Fibroblast of villous mesenchyme (primary cell): ENCODE measurements around the gene PRSS36. TPM values are rescaled to one million over a fixed set of nuclear protein-coding genes. Genes with fewer than 3 reads are reported as not detected.

Source experiments
- DNase-seq: peaks from one replicate; pipeline ENCODE4 v3.0.0-alpha.2; 2010; ENCODE audit warnings: low read depth
- H3K4me3 ChIP-seq: 2 replicates; pipeline ENCODE4 v1.5.1; 2011; ENCODE audit warnings: low read depth, mild to moderate bottlenecking, low read length
- CTCF ChIP-seq: IDR thresholded peaks from 2 replicates; pipeline ENCODE4 v1.5.1; 2012; ENCODE audit warnings: low read depth, mild to moderate bottlenecking, low read length; ENCODE audit not compliant: insufficient read depth
- total RNA-seq: library from RNA; depleted of rRNA; stranded (reverse); fragments of >200 nt; gene quantifications from 2 replicates; pipeline ENCODE4 v1.2.3, GENCODE V29; 2012

The PRSS36 gene
- total RNA-seq, 1 donor, result under 0.01 TPM

DNA sequence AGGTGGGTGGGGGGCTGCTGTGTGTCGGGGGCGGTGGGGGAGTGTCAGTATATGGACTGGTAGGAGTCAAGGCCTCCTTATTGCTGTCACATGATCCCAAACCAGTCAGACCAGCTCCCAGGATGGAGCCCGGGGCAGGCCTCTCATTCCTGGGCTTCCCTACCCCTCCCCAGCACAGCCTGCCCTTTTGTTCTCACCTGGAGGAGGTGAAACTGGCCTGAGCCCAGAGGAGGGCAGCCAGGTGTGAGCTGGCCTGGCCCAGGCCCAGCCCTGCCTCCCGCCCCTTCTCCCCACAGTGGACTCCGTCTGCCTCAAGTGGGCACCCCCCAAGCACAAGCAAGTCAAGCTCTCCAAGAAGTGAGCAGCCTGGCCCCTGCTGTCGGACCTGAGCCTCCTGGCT, 19.0 kb downstream of the PRSS36 start:
- no peak overlapping the region for H3K4me3 ChIP-seq
- TF ChIP-seq CTCF, result no peak
- DNase-seq, result no peak

- no peak for TF ChIP-seq CTCF
- no peak for DNase-seq
- no peak overlapping the region for H3K4me3 ChIP-seq
Measured at GRCh38 chr16:31130336-31130891, 19.5 kb downstream of the PRSS36 start.

DNA sequence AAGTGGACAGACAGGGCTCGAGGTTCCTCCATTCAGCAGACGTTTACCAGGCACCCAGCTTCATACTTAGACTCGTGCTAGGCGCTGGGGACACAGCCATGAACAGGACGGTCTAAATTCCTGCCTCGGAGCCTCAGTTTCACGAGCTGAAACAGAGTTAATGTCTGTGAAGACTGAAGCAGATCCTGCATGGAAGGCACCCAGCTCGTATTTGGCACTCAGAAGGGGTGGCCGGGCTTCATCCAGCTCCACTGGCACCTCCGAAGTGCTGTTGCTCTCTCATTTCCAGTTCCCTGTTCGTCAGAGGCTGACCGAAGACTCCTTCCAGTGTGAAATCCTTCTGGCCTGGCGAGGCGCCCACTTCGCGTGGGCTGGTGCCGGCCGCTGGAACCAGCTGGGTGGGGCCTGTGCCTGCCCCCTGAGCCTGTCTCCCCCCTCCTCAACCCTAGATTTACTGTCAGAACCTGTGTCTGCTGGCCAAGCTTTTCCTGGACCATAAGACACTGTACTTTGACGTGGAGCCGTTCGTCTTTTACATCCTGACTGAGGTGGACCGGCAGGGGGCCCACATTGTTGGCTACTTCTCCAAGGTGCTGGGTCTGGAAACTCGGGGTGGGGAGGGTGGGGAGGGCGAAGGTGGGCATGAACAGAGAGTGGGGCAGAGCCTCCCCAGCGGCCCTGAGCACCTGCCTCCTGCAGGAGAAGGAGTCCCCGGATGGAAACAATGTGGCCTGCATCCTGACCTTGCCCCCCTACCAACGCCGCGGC, 20.1 kb downstream of the PRSS36 start:
- H3K4me3 ChIP-seq, result no peak overlapping the region
- TF ChIP-seq CTCF, result no peak
- no peak for DNase-seq

- TF ChIP-seq CTCF, result no peak
- DNase-seq, result no peak
- H3K4me3 ChIP-seq, result no peak overlapping the region
Measured at GRCh38 chr16:31128711-31129567, 20.9 kb downstream of the PRSS36 start.

GRCh38 chr16:31127182-31127581, 22.7 kb downstream of the PRSS36 start:
- TF ChIP-seq CTCF, result no peak

GRCh38 chr16:31125844-31126243, 24.0 kb downstream of the PRSS36 start:
- H3K4me3 ChIP-seq, result no peak overlapping the region
- no peak for TF ChIP-seq CTCF
- DNase-seq, result no peak

More at GRCh38 chr16:31127182-31127581, 22.7 kb downstream of the PRSS36 start:
- no peak for DNase-seq
- H3K4me3 ChIP-seq, result no peak overlapping the region
